Stomach smooth muscle (tissue), 2 donors: ENCODE measurements around the gene CINP.

Experiments used
- H3K27ac ChIP-seq: one replicate; pipeline ENCODE4 v1.7.0; 2013; ENCODE audit warnings: mild to moderate bottlenecking, low read length, inconsistent platforms
- H3K27me3 ChIP-seq, 2 donors: one replicate each; pipeline ENCODE4 v1.7.0; 2013; ENCODE audit warnings: low read length in 2 of 2; ENCODE audit not compliant: insufficient read depth in 2 of 2, control insufficient read depth in 1 of 2
- H3K36me3 ChIP-seq, 2 donors: one replicate each; pipeline ENCODE4 v1.7.0; 2013; ENCODE audit warnings: low read length in 2 of 2; ENCODE audit not compliant: control insufficient read depth in 2 of 2, insufficient read depth in 2 of 2
- H3K4me1 ChIP-seq: one replicate; pipeline ENCODE4 v1.7.0; 2013; ENCODE audit warnings: low read length; ENCODE audit not compliant: control insufficient read depth, insufficient read depth
- H3K4me3 ChIP-seq, 2 donors: one replicate each; pipeline ENCODE4 v1.7.0; 2013; ENCODE audit warnings: low read length in 2 of 2
- H3K9ac ChIP-seq, 2 donors: one replicate each; pipeline ENCODE4 v1.7.0; 2013; ENCODE audit warnings: low read length in 2 of 2, mild to moderate bottlenecking in 1 of 2
- H3K9me3 ChIP-seq, 2 donors: one replicate each; pipeline ENCODE4 v1.7.0; 2013; ENCODE audit warnings: low read length in 2 of 2; ENCODE audit not compliant: control insufficient read depth in 2 of 2
- donor health status: healthy.
- donor health status: Pancreatic carcinoma.

The CINP gene

DNA sequence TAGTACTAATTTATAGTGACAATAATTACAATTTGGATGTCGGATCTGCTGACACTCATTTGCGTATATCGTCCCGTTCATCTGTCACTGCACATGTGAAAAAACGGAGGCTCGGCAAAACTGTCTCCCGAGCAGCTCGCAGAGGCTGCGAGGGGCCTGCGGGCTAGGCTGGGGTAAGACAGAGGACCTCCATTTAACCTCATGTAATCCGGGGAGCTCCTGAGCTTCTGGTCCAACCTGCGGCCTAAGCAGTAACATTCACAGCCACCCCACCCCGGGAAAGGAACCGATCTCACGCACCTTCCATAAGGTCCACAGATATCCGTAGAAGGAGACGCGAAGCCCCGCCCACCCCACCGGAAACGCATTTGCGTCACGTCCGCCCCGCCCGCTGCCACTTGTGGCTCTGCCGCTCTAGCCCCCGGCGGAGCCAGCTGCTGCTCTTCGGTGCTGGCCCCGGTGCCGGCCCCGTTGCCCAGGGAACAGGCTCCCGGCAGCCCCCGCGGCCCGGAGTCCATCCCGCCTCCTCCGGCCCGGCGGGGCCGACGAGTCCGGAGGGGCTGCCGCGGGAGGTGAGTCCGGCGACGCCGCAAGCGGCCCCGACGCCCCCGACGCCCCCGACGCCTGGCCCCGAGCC lies at the start of gene CINP, which contains the start of gene TECPR2:
TSS of gene CINP (minus strand) at position 346 of the 637 bp plus-strand sequence. CDS start at position 307, 39 bp downstream.
TSS of gene TECPR2 (plus strand) at position 397 of the 637 bp plus-strand sequence. CDS start 13,781 bp downstream, outside the sequence.
- no peaks in the 10 kb centered on the region for H3K27me3 ChIP-seq
- H3K4me3 ChIP-seq = peak within 1 kb of the TSS; percentile 89 to 94
- peaks cover 9 to 12% of the 10 kb centered on the region in 2 donors for H3K36me3 ChIP-seq
- peaks cover 17% of the 10 kb centered on the region for H3K4me1 ChIP-seq
- no peaks in the 10 kb centered on the region for H3K9me3 ChIP-seq
- H3K27ac ChIP-seq = peak within 1 kb of the TSS; percentile 83
- peak within 1 kb of the TSS; percentile 82 to 96 for H3K9ac ChIP-seq

GRCh38 chr14:102408724-102409123 lies 46.0 kb upstream of the CINP start:
- Histone ChIP-seq H3K27ac (peak overlapping the region; percentile 37), H3K27me3 (no peaks in the 10 kb centered on the region), H3K36me3 (peaks cover 0 to 2% of the 10 kb centered on the region in 2 donors), H3K9me3 (no peaks in the 10 kb centered on the region), H3K4me3 (no peak overlapping the region), H3K9ac (no peak overlapping the region), H3K4me1 (peaks cover 20% of the 10 kb centered on the region)

DNA sequence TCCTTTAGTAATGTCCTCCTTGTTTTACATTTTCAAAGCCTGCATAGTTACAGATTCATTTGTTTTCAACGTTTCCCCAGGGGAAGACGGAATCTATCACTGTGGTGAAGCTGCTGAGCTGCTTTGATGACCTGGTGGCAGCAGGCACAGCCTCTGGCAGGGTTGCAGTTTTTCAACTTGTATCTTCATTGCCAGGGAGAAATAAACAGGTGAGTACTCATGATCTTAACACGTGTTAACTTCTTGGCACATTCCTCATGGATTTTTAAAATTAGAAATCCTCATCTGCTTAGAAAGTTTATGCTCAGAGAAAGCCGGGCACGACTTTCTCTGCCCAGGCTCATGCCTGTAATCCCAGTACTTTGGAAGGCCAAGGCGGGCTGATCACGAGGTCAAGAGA lies 44.6 kb upstream of the CINP start:
- peaks cover 0 to 2% of the 10 kb centered on the region in 2 donors for H3K36me3 ChIP-seq
- H3K4me3 ChIP-seq = no peak overlapping the region
- no peak overlapping the region for H3K27ac ChIP-seq
- H3K9ac ChIP-seq = no peak overlapping the region
- peaks cover 20% of the 10 kb centered on the region for H3K4me1 ChIP-seq
- H3K27me3 ChIP-seq = no peaks in the 10 kb centered on the region
- peaks cover 0 to 7% of the 10 kb centered on the region in 2 donors for H3K9me3 ChIP-seq

GRCh38 chr14:102403028-102403427 lies 40.3 kb upstream of the CINP start:
- Histone ChIP-seq H3K27me3 (no peaks in the 10 kb centered on the region), H3K4me1 (peaks cover 7% of the 10 kb centered on the region), H3K9ac (no peak overlapping the region), H3K27ac (no peak overlapping the region), H3K9me3 (peaks cover 0 to 7% of the 10 kb centered on the region in 2 donors), H3K36me3 (no peaks in the 10 kb centered on the region), H3K4me3 (no peak overlapping the region)

GRCh38 chr14:102396521-102396920 lies 33.8 kb upstream of the CINP start:
- Histone ChIP-seq H3K9me3 (no peaks in the 10 kb centered on the region), H3K27ac (no peak overlapping the region), H3K9ac (no peak overlapping the region), H3K4me1 (no peaks in the 10 kb centered on the region), H3K36me3 (peaks cover 0 to under 1% of the 10 kb centered on the region in 2 donors), H3K4me3 (no peak overlapping the region), H3K27me3 (no peaks in the 10 kb centered on the region)

GRCh38 chr14:102394717-102395375 lies 32.2 kb upstream of the CINP start:
- no peak overlapping the region for H3K4me3 ChIP-seq
- no peaks in the 10 kb centered on the region for H3K4me1 ChIP-seq
- peaks cover 0 to 2% of the 10 kb centered on the region in 2 donors for H3K36me3 ChIP-seq
- no peak overlapping the region for H3K27ac ChIP-seq
- H3K27me3 ChIP-seq = no peaks in the 10 kb centered on the region
- H3K9me3 ChIP-seq = no peaks in the 10 kb centered on the region
- no peak overlapping the region for H3K9ac ChIP-seq

DNA sequence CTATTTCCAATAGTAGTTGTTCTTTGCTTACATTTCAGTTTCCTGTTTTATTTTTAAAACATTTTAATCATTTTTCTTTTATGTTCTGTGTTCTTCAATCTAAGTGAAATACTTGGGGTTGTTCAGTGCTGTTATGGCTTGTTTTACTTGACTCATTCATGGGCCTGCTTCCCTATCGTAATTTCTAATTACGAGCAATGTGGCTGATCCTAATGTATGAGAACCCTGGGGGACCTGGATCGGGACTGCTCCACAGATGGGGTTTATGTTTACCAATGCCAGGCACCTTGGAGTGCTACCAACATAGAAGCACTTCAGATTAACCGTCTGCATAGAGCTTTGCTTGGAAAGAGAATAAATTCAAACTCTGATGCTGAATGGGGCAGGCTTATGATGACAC lies 29.8 kb upstream of the CINP start:
- H3K9ac ChIP-seq = no peak overlapping the region
- H3K36me3 ChIP-seq = peaks cover 0 to 2% of the 10 kb centered on the region in 2 donors
- H3K9me3 ChIP-seq = no peaks in the 10 kb centered on the region
- no peak overlapping the region for H3K4me3 ChIP-seq
- no peaks in the 10 kb centered on the region for H3K27me3 ChIP-seq
- no peak overlapping the region for H3K27ac ChIP-seq
- H3K4me1 ChIP-seq = no peaks in the 10 kb centered on the region

DNA sequence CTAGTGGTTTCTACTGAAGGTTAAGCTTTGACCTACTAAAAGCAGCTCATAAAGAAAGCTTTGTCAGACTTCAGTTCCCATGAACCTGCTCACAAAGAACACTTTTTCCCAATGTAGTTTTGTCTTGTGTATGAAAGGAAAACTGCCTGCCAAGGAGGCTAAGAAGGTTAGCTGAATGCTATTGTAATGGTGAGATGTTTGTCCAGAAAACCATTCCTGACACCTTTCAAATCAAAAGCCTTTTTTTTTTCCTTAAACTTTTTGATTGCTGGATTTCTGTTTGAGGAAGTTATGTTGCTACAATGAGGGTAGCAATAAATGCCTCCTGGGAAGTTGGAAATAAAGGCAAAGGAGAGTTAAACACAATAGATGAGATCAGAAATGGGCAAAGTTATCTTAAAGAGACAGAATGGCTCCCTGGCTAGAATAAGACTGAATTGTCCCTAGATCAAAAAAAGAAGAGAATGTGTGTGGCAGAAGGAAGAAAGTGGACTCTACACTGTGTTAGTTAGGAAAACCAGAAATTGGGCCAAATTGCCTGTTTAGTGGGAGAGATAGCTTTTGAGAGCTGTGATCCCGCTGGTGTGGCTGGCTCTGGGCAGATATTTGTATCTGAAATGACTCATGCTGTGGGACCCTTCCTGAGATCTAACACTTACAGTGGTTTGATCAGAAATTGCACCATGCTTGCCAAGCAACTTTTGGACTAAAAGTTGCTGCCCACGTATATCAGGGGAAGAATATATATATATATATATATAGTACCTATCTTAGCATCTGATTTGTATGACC lies 27.6 kb upstream of the CINP start:
- Histone ChIP-seq H3K27me3 (no peaks in the 10 kb centered on the region), H3K27ac (no peak overlapping the region), H3K9me3 (no peaks in the 10 kb centered on the region), H3K9ac (no peak overlapping the region), H3K4me3 (no peak overlapping the region), H3K4me1 (no peaks in the 10 kb centered on the region), H3K36me3 (peaks cover 0 to 2% of the 10 kb centered on the region in 2 donors)

DNA sequence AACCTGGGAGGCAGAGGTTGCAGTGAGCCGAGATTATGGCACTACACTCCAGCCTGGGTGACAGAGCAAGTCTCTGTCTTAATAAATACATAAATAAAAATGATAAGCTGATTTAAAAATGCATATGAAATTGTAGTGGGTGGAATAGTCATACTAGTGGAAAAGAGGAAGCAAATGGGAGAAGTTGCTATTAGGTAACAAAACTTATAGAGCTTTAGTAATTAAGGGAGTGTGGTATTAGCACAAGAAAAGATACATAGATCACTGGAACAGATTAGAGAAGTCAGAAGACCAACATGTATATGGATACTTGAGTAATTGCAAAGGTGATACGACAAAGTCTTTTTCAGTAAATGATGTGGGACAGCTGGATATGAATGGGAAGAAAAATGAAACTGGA lies 26.6 kb upstream of the CINP start:
- no peaks in the 10 kb centered on the region for H3K27me3 ChIP-seq
- no peak overlapping the region for H3K9ac ChIP-seq
- H3K4me1 ChIP-seq = no peaks in the 10 kb centered on the region
- peaks cover 2 to 4% of the 10 kb centered on the region in 2 donors for H3K36me3 ChIP-seq
- no peak overlapping the region for H3K4me3 ChIP-seq
- H3K9me3 ChIP-seq = no peaks in the 10 kb centered on the region
- H3K27ac ChIP-seq = no peak overlapping the region

DNA sequence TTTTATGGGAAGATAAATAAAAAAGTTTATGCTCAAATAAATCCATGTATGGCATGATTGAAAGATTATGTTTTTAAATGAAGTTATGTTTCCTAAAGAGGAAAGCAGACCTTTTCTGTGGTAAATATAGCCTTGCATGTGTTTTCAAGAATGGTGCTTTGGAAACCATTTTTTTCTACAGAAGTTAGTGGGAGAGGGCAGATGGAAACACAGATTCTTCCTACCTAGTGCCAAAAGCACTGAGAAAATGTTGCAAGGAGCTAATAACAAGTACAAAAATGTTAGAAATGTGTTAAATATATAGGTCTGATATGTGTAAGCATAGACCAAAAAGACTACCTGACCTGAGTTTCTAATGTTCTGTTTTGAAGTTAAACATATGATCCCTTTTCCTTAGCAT lies 24.4 kb upstream of the CINP start:
- no peaks in the 10 kb centered on the region for H3K27me3 ChIP-seq
- no peaks in the 10 kb centered on the region for H3K9me3 ChIP-seq
- H3K36me3 ChIP-seq = peaks cover 2 to 7% of the 10 kb centered on the region in 2 donors
- no peaks in the 10 kb centered on the region for H3K4me1 ChIP-seq
- H3K9ac ChIP-seq = no peak overlapping the region
- H3K4me3 ChIP-seq = no peak overlapping the region
- no peak overlapping the region for H3K27ac ChIP-seq
